Measurements from ENCODE around the gene MAPK12. TPM values are rescaled to one million over a fixed set of nuclear protein-coding genes. Genes with fewer than 3 reads are reported as not detected.

Gene MAPK12
- total and polyA plus RNA-seq, 2 of the 8 experiments (the other 6 are each of a cell fraction or from before 2014, with no cell fraction given), result 17.3 to 20.3 TPM

- Histone ChIP-seq H2BK120ac (replicated peaks; ENCODE audit: low read depth, low read length) (no peak overlapping the region), H2BK12ac (ENCODE audit: low read depth, low read length) (no peak overlapping the region), H3K4me3 (ENCODE audit: extremely low read depth in 1 of 4, insufficient read depth in 2 of 4, low read depth in 3 of 4, low read length in 4 of 4) (no peak overlapping the region), H3K23me2 (ENCODE audit: low read depth, low read length) (no peaks in the 10 kb centered on the region), H3K18ac (ENCODE audit: extremely low read depth, low read length) (no peak overlapping the region), H3K14ac (ENCODE audit: insufficient read length) (no peak overlapping the region), H3K27me3 (replicated peaks in 1 of 4; ENCODE audit: control insufficient read depth in 3 of 4, extremely low read depth in 1 of 4, insufficient read depth in 3 of 4, low read length in 3 of 4) (no peaks in the 10 kb centered on the region), H2BK15ac (ENCODE audit: low read length) (no peak overlapping the region), H3K23ac (ENCODE audit: insufficient read length) (no peak overlapping the region), H2AFZ (ENCODE audit: low read length) (no peak overlapping the region), H3K4me1 (replicated peaks in 1 of 4; ENCODE audit: control insufficient read depth in 3 of 4, insufficient read depth in 4 of 4, low read length in 3 of 4) (no peaks in the 10 kb centered on the region), H3K9me3 (ENCODE audit: insufficient read depth in 2 of 2, low read depth in 1 of 2, low read length in 1 of 2) (no peaks in the 10 kb centered on the region), H2BK5ac (ENCODE audit: low read depth, low read length) (no peak overlapping the region), H3K79me2 (ENCODE audit: control insufficient read depth in 1 of 2, insufficient read depth in 2 of 2, low read length in 2 of 2) (no peaks in the 10 kb centered on the region), H3K36me3 (ENCODE audit: control insufficient read depth in 2 of 4, insufficient read depth in 4 of 4, low read length in 3 of 4) (peaks cover 0 to 13% (median 6%) of the 10 kb centered on the region in 4 experiments; a peak in 6 of 8 replicates), H4K91ac (replicated peaks; ENCODE audit: insufficient read length, low read length) (no peak overlapping the region), H4K20me1 (replicated peaks in 1 of 2; ENCODE audit: control insufficient read depth in 1 of 2, insufficient read depth in 2 of 2, low read length in 2 of 2) (peaks cover 0 to 13% of the 10 kb centered on the region in 2 experiments), H3K4ac (replicated peaks; ENCODE audit: insufficient read length, low read depth, low read length) (no peak overlapping the region), H3K79me1 (ENCODE audit: low read depth, low read length) (0 out of 2 replicates have a peak, but pooled peaks cover 4% of the 10 kb centered on the region), H4K8ac (ENCODE audit: extremely low read depth, insufficient read depth, low read length) (no peak overlapping the region), H4K5ac (ENCODE audit: insufficient read length, low read depth, low read length) (no peak overlapping the region), H3K27ac (ENCODE audit: low read depth, low read length) (no peak overlapping the region), H2BK20ac (ENCODE audit: low read length) (no peak overlapping the region), H3K4me2 (ENCODE audit: insufficient read depth in 1 of 2, low read depth in 2 of 2, low read length in 2 of 2) (no peak overlapping the region), H3K56ac (replicated peaks; ENCODE audit: insufficient read length, low read depth, low read length) (no peak overlapping the region), H3K9ac (replicated peaks in 1 of 4; ENCODE audit: extremely low read depth in 1 of 4, low read depth in 3 of 4, low read length in 3 of 4) (no peak overlapping the region), H2AK5ac (ENCODE audit: low read depth, low read length) (no peak overlapping the region)
- no peak for FAIRE-seq
- no peak for DNase-seq (ENCODE audit: low read depth in 1 of 2, low spot score in 2 of 2)
- no peak for TF ChIP-seq SAP30 (IDR thresholded peaks at IDR 0.05; ENCODE audit: insufficient read depth, insufficient replicate concordance, low read length)
- no peak for TF ChIP-seq TBP (IDR thresholded peaks at IDR 0.05; ENCODE audit: low read depth, low read length)
- TF ChIP-seq E2F6 (IDR thresholded peaks at IDR 0.05), result no peak
- no peak for TF ChIP-seq HDAC2 (IDR thresholded peaks at IDR 0.05; ENCODE audit: borderline replicate concordance in 1 of 2, low read depth in 2 of 2, low read length in 2 of 2)
- TF ChIP-seq SRF (IDR thresholded peaks at IDR 0.05; ENCODE audit: low read depth, low read length), result no peak
- TF ChIP-seq SP1 (IDR thresholded peaks at IDR 0.05; ENCODE audit: low read depth, low read length), result no peak
- TF ChIP-seq TAF1 (IDR thresholded peaks at IDR 0.05; ENCODE audit: low read depth, low read length), result no peak
- POLR2A ChIA-PET (ENCODE audit: partially characterized antibody), result interaction anchor here (0.6 to 1.2 kb wide), 2 partner anchors 8 to 265 kb away, joined by 3 to 4 read pairs; no protein-coding TSS in a partner anchor
- WGBS, 2 experiments (ENCODE audit: extremely low coverage in 1 of 2, insufficient coverage in 1 of 2, insufficient read length in 1 of 2, insufficient replicate concordance in 2 of 2, low coverage in 1 of 2, low lambda C conversion rate in 2 of 2, missing lambda C conversion rate in 1 of 2), result 94% methylated on average over 18 of the region's 18 CpGs; no CpG with 5 or more reads in 1 of the 2 experiments
- CTCF ChIA-PET (ENCODE audit: partially characterized antibody), result interaction anchor here (1.2 to 9.2 kb wide), 2 partner anchors 13 to 50 kb away, joined by 3 to 77 read pairs; no protein-coding TSS in a partner anchor
Observed at GRCh38 chr22:50226875-50227165, 34.7 kb downstream of the MAPK12 start.

Measured in H1 (cell line).